ENCODE data around the gene ABL1.

The ABL1 gene

GRCh38 chr9:130930132-130930803, 95.2 kb downstream of the ABL1 start:
- ATAC-seq, result no peak
- TF ChIP-seq OSR1 (CRISPR knock-in tag; IDR thresholded peaks at IDR 0.05) (no peak), CREB5 (CRISPR knock-in tag; IDR thresholded peaks at IDR 0.05; ENCODE audit: low read depth) (no peak), ARNTL (CRISPR knock-in tag; IDR thresholded peaks at IDR 0.05; ENCODE audit: borderline replicate concordance, low read depth) (no peak), ESRRG (CRISPR knock-in tag; IDR thresholded peaks at IDR 0.05) (no peak), SNAI2 (CRISPR knock-in tag; IDR thresholded peaks at IDR 0.05) (no peak), TCF4 (CRISPR knock-in tag; IDR thresholded peaks at IDR 0.05; ENCODE audit: borderline replicate concordance) (no peak), ZNF8 (CRISPR knock-in tag; IDR thresholded peaks at IDR 0.05) (no peak), ZNF70 (CRISPR knock-in tag; IDR thresholded peaks at IDR 0.05) (no peak), ISL1 (CRISPR knock-in tag; IDR thresholded peaks at IDR 0.05) (no peak), TSHZ2 (CRISPR knock-in tag; IDR thresholded peaks at IDR 0.05) (no peak), ZFP30 (CRISPR knock-in tag; IDR thresholded peaks at IDR 0.05) (no peak), ZC3H10 (CRISPR knock-in tag; IDR thresholded peaks at IDR 0.05) (no peak), TOX (CRISPR knock-in tag; IDR thresholded peaks at IDR 0.05; ENCODE audit: borderline replicate concordance) (no peak), POU6F1 (CRISPR knock-in tag; IDR thresholded peaks at IDR 0.05; ENCODE audit: borderline replicate concordance, low read depth) (no peak), ZFP3 (CRISPR knock-in tag; IDR thresholded peaks at IDR 0.05) (no peak), GLIS3 (CRISPR knock-in tag; IDR thresholded peaks at IDR 0.05) (no peak), BACH2 (CRISPR knock-in tag; IDR thresholded peaks at IDR 0.05; ENCODE audit: borderline replicate concordance) (no peak), ZNF565 (CRISPR knock-in tag; conservative IDR thresholded peaks at IDR 0.05; ENCODE audit: low read depth) (no peak), PATZ1 (CRISPR knock-in tag; IDR thresholded peaks at IDR 0.05; ENCODE audit: borderline replicate concordance) (no peak)

- no peak for ATAC-seq
- TF ChIP-seq ZFP3 (CRISPR knock-in tag; IDR thresholded peaks at IDR 0.05) (no peak), SNAI2 (CRISPR knock-in tag; IDR thresholded peaks at IDR 0.05) (no peak), PPARA (CRISPR knock-in tag; IDR thresholded peaks at IDR 0.05; ENCODE audit: borderline replicate concordance) (no peak), PATZ1 (CRISPR knock-in tag; IDR thresholded peaks at IDR 0.05; ENCODE audit: borderline replicate concordance) (no peak), GLIS3 (CRISPR knock-in tag; IDR thresholded peaks at IDR 0.05) (no peak), TCF4 (CRISPR knock-in tag; IDR thresholded peaks at IDR 0.05; ENCODE audit: borderline replicate concordance) (no peak), CREB5 (CRISPR knock-in tag; IDR thresholded peaks at IDR 0.05; ENCODE audit: low read depth) (no peak), POU6F1 (CRISPR knock-in tag; IDR thresholded peaks at IDR 0.05; ENCODE audit: borderline replicate concordance, low read depth) (no peak), ZFP30 (CRISPR knock-in tag; IDR thresholded peaks at IDR 0.05) (no peak), CSRNP3 (CRISPR knock-in tag; IDR thresholded peaks at IDR 0.05) (no peak)
Observed at GRCh38 chr9:130930804-130931349, 95.8 kb downstream of the ABL1 start.
